ENCODE results near the gene CYP26A1.

The CYP26A1 gene

GRCh38 chr10:93073539-93074146 is at the start of gene CYP26A1:
CYP26A1 (plus strand) TSS chr10:93073893; CDS start chr10:93073935, 42 bp downstream.
- no peak for DNase-seq

DNA sequence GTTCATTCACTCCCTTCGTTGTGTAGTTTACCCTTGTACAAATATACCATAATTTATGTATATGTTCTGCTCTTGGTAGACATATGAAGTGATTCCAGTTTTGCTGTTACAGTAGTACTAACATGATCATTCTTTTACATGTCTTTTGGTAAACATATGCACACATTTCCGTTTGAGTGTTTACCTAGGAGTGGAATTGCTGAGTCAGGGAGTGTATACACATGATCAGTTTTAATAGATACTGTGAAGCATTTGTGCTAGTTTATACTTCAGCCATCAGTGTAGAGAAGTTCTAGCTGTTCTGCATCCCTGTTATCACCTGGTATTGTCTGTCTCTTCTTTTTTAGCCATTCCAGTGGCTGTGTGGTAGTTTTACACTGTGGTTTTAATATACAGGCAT is 47.6 kb upstream of the CYP26A1 start:
- DNase-seq, result no peak

DNA sequence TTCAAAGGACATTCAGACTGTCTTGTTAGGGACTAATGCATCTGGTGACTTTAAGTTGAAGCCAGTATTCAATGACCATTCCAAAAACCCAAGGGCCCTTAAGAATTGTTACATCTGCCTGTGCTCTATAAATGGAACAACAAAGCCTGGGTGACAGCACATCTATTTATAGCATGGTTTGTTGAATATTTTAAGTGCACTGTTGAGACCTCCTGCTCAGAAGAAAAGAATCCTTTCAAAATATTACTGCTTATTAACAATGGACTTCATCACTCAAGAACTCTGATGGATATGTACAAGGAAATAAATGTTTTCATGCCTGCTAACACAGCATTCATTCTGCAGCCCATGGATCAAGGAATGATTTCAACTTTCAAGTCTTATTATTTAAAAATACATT is 46.2 kb upstream of the CYP26A1 start:
- no peak for DNase-seq

- no peak for DNase-seq
Measured at GRCh38 chr10:93028883-93029282, 44.8 kb upstream of the CYP26A1 start.

GRCh38 chr10:93030409-93030808 is 43.3 kb upstream of the CYP26A1 start:
- no peak for DNase-seq

GRCh38 chr10:93032105-93032808 is 41.4 kb upstream of the CYP26A1 start:
- no peak for DNase-seq

DNA sequence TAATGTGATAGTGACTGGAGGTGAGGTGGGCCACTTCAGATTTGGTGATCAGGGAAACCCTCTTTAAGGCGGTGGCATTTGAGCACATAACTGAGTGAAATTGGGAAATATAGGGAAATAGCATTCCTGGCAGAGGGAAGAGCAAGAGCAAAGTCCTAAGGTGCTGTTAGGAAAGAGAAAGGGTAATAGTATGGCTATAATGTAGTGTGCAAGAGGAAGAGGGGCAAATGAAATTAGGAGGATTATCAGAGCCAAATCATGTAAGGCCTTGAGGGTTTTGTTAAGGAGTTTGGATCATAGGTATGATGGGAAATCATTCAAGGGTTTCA is 40.9 kb upstream of the CYP26A1 start:
- no peak for DNase-seq

GRCh38 chr10:93034426-93034825 is 39.3 kb upstream of the CYP26A1 start:
- DNase-seq, result no peak

DNA sequence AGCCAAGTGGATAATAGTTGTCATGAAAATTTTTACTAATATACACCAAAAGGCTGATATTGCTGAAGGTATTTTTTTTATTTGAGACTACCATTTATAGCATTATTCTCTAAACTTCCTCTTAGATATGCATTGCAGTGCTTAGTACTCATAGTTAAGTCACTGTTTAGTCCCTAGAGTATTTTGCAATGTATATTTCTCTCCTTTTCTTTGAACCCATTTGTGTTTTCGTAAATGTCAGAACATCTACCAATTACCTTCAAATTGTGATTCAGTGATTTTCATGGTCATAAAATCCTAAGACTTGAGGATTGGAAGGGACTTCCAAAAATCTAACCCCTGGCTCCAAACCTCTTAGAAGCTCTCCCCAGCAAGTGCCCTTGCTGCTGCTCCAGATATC is 34.6 kb upstream of the CYP26A1 start:
- DNase-seq, result no peak

- peak; percentile 17 for DNase-seq
Measured at GRCh38 chr10:93039721-93040120, 34.0 kb upstream of the CYP26A1 start.

DNA sequence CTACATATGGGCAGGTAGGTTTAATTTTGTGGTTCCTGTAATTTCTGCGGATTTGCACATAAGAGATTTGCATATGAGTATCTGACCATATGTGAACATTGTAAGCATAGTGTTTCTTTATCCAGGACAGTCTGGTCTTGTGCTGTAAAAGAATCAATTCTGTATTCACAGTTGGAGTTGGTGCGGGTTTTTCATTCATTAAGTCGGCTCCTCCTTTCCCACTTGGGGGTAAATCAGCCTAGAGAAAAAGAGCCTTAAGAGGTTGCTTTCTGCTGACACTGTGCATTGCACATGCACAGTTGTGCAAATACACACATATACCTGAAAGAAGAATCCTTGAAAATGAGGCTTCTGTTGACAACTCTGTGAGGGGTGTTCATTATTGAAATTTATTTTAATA is 19.2 kb upstream of the CYP26A1 start:
- no peak for DNase-seq

GRCh38 chr10:93058139-93058538 is 15.6 kb upstream of the CYP26A1 start:
- DNase-seq, result no peak

DNA sequence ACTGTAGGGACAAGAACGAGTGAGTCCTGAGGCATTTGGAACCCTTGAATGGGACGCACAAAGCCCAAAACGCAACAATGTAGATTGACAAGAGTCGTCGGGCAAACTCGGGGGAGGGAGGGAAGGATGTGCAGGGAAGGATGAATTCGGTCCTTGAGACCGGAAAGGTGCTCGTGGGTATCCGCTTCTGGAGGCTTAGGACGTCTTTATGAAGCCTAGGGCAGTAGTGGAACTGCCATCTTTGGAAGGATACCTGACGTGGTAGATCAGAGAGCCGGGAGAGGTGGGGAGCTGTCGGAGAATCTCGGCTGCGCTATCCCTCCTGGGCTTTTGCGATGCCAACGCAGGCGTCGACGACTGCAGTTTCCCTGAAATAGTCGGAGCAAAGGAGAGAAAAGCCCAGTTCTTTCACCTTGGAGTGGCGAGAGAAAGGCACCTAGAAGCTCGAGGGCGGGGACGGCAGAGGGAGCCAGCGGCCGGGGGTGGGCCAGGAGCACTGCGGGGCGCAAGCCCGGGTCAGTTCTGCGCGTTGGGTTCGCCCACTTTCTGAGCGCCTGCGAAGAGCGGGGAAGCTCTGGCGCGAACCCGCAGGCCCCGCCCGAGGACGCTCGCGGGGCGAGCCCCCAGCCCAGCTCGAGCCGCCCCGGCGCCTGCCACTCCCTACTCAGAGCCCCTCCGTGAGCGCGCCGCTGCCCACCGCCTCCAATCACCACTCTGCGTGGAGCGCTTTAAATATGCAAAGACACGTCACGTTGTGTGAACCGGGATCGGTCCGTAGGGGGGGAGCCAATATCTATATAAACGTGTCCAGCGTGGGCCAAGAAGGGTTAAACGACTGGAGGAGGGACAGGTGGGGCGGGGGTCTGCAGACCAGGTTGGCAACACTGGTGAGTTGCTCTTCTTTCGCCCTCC is 13.5 kb upstream of the CYP26A1 start, which contains the start of gene CYP26C1:
TSS of gene CYP26C1 (plus strand) at position 824 of the 912 bp plus-strand sequence. CDS start 466 bp downstream, outside the sequence.
- DNase-seq, result no peak

- no peak for DNase-seq
Measured at GRCh38 chr10:93060887-93061593, 12.7 kb upstream of the CYP26A1 start.

- DNase-seq, result no peak
Measured at GRCh38 chr10:93061594-93062513, 11.8 kb upstream of the CYP26A1 start.

DNA sequence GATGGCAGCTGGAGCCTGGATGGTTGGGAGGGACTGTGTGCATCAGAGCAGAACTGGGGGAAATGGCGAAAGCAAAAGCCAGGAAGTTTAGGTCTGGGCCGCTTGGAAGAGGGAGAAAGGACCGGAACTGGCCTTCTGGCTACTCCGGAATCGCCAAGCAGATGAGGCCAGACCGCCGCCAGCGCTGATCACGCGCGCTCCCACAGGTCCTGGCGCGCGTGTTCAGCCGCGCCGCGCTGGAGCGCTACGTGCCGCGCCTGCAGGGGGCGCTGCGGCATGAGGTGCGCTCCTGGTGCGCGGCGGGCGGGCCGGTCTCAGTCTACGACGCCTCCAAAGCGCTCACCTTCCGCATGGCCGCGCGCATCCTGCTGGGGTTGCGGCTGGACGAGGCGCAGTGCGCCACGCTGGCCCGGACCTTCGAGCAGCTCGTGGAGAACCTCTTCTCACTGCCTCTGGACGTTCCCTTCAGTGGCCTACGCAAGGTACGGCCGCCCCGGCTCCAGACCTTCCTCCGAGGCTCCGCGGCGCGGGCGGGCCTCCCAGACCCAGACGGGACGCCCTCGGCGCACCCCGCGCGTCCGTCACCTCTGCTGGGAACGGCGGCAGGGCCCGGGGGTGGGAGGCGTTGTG is 11.1 kb upstream of the CYP26A1 start:
- DNase-seq, result no peak

DNA sequence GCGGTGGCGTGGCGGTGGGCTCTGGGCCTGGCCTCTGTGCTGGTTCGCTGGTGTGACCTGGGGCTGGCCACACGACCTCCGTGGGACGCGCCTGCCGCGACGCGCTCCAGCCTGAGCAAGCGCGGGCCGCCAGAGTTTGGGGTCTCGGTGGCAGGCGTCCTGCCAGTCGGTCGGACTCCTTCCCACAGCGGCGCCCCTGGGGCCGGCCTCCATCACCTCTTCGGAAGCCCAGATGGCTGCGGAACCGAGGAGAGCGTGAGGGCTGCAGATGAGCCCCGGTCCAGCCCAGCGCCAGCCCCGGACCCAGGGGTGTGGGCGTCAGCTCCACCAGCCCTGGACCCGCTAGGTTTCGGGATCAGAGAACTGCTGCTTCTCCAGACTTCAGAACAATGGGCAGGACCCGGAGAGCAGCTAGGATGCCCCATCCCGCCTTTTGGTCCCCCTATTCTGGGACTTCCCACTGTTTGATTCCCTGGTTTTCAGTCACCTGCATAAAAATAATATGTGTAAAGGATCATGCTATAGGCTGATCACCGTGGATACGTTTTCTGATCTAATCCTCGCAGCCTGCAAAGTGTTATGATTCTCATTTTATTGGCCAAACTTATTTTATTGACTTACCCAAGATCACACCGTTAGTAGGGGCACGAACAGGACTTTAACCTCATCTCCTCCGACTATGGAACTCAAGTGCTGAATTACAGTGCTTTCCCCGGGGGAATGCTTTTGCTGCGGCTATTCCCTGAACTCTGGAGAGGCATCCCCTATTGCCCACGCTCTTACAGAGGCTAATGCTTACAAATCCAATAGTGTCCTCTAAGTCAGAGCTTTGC is 10.3 kb upstream of the CYP26A1 start:
- no peak for DNase-seq

DNA sequence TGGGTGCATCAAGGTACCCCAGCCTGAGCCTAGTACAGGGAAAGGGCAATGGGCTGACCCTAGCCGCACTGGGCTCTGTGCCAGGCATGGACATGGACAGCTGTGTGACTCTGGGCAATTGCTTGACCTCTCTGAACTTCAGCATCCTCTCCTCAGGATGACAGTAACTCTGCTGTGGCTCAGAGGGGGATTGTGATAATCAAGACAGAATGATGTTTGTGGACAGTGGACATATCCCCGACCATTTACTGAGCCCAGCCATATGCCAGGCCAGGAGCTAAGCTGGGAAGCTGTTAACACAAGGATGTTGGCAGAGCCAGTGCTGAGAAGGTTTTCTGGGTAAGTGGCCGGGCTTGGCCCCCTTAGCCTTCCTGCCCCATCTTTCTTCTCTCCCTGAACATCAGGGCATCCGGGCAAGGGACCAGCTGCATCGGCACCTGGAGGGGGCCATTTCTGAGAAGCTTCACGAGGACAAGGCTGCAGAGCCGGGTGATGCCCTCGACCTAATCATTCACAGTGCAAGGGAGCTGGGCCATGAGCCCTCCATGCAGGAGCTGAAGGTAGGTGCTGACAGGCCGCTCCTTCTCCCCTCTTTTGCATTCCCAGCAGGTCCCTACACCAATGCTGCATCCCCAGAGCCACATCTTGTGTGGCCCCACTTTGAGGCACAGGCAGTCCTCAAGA is 9.6 kb upstream of the CYP26A1 start:
- no peak for DNase-seq

- no peak for DNase-seq
Measured at GRCh38 chr10:93064874-93065660, 8.6 kb upstream of the CYP26A1 start.
